Loucy (cell line): ENCODE results near the gene ZNF467.

Source experiments
- H2AFZ ChIP-seq: fragments of 200-600 bp; sonication (generic); 2 replicates; pipeline ENCODE4 v1.6.0; 2016; ENCODE audit warnings: antibody characterized with exemption, mild to moderate bottlenecking, low read length, moderate library complexity
- H3F3A ChIP-seq: fragments of 200-600 bp; 2 replicates; pipeline ENCODE4 v1.6.0; 2016; ENCODE audit warnings: antibody characterized with exemption, low read depth, mild to moderate bottlenecking
- H3K27me3 ChIP-seq: fragments of 200-600 bp; sonication (generic); 2 replicates; pipeline ENCODE4 v1.6.1; 2014; ENCODE audit warnings: low read length, mild to moderate bottlenecking; ENCODE audit not compliant: insufficient read depth, poor library complexity, severe bottlenecking
- H3K36me3 ChIP-seq: fragments of 200-600 bp; sonication (generic); 2 replicates; pipeline ENCODE4 v1.6.1; 2016; ENCODE audit warnings: low read length; ENCODE audit not compliant: insufficient read depth
- H3K4me1 ChIP-seq: fragments of 200-600 bp; sonication (generic); 2 replicates; pipeline ENCODE4 v1.5.1; 2014; ENCODE audit warnings: low read length, mild to moderate bottlenecking; ENCODE audit not compliant: insufficient read depth, poor library complexity, severe bottlenecking
- H3K4me2 ChIP-seq: fragments of 200-600 bp; sonication (generic); 2 replicates; pipeline ENCODE4 v1.6.0; 2014; ENCODE audit warnings: antibody characterized with exemption, low read length, low read depth, mild to moderate bottlenecking; ENCODE audit not compliant: poor library complexity, severe bottlenecking
- H3K4me3 ChIP-seq: fragments of 200-600 bp; sonication (generic); 2 replicates; pipeline ENCODE4 v1.5.1; 2014; ENCODE audit warnings: low read length, mild to moderate bottlenecking, mixed read lengths; ENCODE audit not compliant: poor library complexity, severe bottlenecking
- H3K79me2 ChIP-seq: fragments of 200-600 bp; sonication (generic); 2 replicates; pipeline ENCODE4 v1.6.1; 2014; ENCODE audit warnings: low read length; ENCODE audit not compliant: insufficient read depth
- H3K9ac ChIP-seq: fragments of 200-600 bp; sonication (generic); 2 replicates; pipeline ENCODE4 v1.6.0; 2014; ENCODE audit warnings: mild to moderate bottlenecking, low read depth, low read length, moderate library complexity; ENCODE audit not compliant: poor library complexity, severe bottlenecking
- H3K9me2 ChIP-seq: fragments of 200-600 bp; sonication (generic); replicated peaks from 2 replicates; pipeline ENCODE4 v1.6.1; 2016; ENCODE audit warnings: low read depth, low read length, mixed read lengths
- H3K9me3 ChIP-seq: fragments of 200-600 bp; sonication (generic); 2 replicates; pipeline ENCODE4 v1.6.1; 2014; ENCODE audit warnings: mild to moderate bottlenecking, antibody characterized with exemption, low read length, low read depth; ENCODE audit not compliant: insufficient read depth
- H4K20me1 ChIP-seq: fragments of 200-600 bp; sonication (generic); 2 replicates; pipeline ENCODE4 v1.6.0; 2014; ENCODE audit warnings: antibody characterized with exemption, low read length, mild to moderate bottlenecking; ENCODE audit not compliant: insufficient read depth, poor library complexity, severe bottlenecking
- EZH2phosphoT487 ChIP-seq: fragments of 200-600 bp; IDR thresholded peaks from 2 replicates; pipeline ENCODE4 v1.6.1; 2018; ENCODE audit warnings: antibody characterized with exemption, mild to moderate bottlenecking, moderate library complexity, borderline replicate concordance
- TF ChIP-seq, protein P1 (sequence below): fragments of 200-600 bp; sonication (generic); conservative IDR thresholded peaks from 2 replicates; pipeline ENCODE4 v1.5.1; 2014; ENCODE audit warnings: mild to moderate bottlenecking, antibody characterized with exemption, low read length

The ZNF467 gene

GRCh38 chr7:149766135-149766675 is 7.2 kb downstream of the ZNF467 start:
- Histone ChIP-seq H3K9me2 (no peaks in the 10 kb centered on the region), H2AFZ (no peak overlapping the region), H3K4me3 (no peak overlapping the region), H3K9me3 (no peaks in the 10 kb centered on the region), H3K36me3 (no peaks in the 10 kb centered on the region), H4K20me1 (no peaks in the 10 kb centered on the region), H3K9ac (no peak overlapping the region), H3K4me2 (no peak overlapping the region), H3F3A (no peaks in the 10 kb centered on the region), H3K27me3 (no peaks in the 10 kb centered on the region), H3K79me2 (no peaks in the 10 kb centered on the region), H3K4me1 (peaks cover 4% of the 10 kb centered on the region)
- TF ChIP-seq, protein P1, sequence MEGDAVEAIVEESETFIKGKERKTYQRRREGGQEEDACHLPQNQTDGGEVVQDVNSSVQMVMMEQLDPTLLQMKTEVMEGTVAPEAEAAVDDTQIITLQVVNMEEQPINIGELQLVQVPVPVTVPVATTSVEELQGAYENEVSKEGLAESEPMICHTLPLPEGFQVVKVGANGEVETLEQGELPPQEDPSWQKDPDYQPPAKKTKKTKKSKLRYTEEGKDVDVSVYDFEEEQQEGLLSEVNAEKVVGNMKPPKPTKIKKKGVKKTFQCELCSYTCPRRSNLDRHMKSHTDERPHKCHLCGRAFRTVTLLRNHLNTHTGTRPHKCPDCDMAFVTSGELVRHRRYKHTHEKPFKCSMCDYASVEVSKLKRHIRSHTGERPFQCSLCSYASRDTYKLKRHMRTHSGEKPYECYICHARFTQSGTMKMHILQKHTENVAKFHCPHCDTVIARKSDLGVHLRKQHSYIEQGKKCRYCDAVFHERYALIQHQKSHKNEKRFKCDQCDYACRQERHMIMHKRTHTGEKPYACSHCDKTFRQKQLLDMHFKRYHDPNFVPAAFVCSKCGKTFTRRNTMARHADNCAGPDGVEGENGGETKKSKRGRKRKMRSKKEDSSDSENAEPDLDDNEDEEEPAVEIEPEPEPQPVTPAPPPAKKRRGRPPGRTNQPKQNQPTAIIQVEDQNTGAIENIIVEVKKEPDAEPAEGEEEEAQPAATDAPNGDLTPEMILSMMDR = no peak
- no peak for TF ChIP-seq EZH2phosphoT487

GRCh38 chr7:149765399-149766121 is 7.8 kb downstream of the ZNF467 start:
- Histone ChIP-seq H3K27me3 (no peaks in the 10 kb centered on the region), H3K9ac (no peak overlapping the region), H4K20me1 (no peaks in the 10 kb centered on the region)

DNA sequence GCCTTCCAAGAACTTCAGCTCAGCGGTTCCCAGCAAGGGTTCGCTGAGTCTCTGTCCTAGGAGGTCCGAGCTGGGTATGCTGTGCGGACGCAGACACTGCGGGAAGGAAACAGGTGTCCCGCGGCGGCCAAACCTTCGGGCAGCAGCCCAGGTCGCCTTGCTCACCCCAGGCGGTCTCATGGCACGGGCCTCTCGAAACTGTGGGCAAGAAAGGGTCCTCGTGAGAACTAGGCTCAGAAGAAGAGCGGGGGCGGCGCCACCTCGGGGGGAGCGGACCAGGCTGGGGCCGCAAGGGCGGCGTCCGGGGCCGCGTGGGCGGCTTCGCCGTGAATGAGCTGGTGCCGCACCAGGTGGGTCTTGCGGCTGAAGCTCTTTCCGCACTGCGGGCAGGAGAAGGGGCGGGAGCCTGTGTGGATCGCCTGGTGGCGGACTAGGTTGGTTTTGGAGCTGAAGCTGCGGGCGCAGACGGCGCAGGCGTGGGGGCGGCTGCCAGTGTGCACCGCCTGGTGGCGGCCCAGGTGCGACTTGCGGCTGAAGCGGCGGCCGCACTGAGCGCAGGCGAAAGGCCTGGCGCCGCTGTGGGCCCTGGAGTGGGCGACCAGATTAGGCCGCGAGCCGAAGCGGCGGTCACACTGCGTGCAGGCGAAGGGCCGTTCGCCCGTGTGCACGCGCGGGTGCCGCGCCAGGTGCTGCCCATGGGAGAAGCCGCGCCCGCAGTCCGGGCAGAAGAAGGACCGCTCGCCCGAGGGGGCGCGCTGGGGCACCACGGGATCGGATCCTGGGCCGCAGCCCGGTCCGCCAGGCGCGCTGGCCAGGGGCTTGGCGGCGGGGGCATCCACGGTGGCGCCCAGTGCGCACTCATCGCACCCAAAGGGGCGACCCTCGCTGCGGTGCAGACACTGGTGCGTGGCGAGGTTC is 8.6 kb downstream of the ZNF467 start:
- Histone ChIP-seq H4K20me1 (no peaks in the 10 kb centered on the region), H3K9ac (no peak overlapping the region), H3K79me2 (no peaks in the 10 kb centered on the region), H3K4me2 (no peak overlapping the region), H3F3A (no peaks in the 10 kb centered on the region), H3K4me3 (no peak overlapping the region), H3K9me3 (no peaks in the 10 kb centered on the region), H3K9me2 (no peaks in the 10 kb centered on the region), H2AFZ (no peak overlapping the region), H3K36me3 (no peaks in the 10 kb centered on the region), H3K4me1 (no peaks in the 10 kb centered on the region), H3K27me3 (no peaks in the 10 kb centered on the region)
- TF ChIP-seq, protein P1 = no peak
- no peak for TF ChIP-seq EZH2phosphoT487

More at GRCh38 chr7:149765399-149766121, 7.8 kb downstream of the ZNF467 start:
- TF ChIP-seq, protein P1 = no peak
- no peak for TF ChIP-seq EZH2phosphoT487
- Histone ChIP-seq H3K4me1 (no peaks in the 10 kb centered on the region), H3K4me2 (no peak overlapping the region), H3K36me3 (no peaks in the 10 kb centered on the region), H3F3A (no peaks in the 10 kb centered on the region), H3K9me3 (no peaks in the 10 kb centered on the region), H3K79me2 (no peaks in the 10 kb centered on the region), H3K9me2 (no peaks in the 10 kb centered on the region), H3K4me3 (no peak overlapping the region), H2AFZ (no peak overlapping the region)
